Upper lobe of left lung (tissue), 6 donors: ENCODE results near the gene CNPY1. TPM values are rescaled to one million over a fixed set of nuclear protein-coding genes. Genes with fewer than 3 reads are reported as not detected.

ENCODE experiments used
- ATAC-seq, 2 donors: fragments of 200-7000 bp; cut with Tn5 transposase; one replicate each; pipeline ENCODE4 v1.9.1; 2022; ENCODE audit warnings: mild to moderate bottlenecking in 2 of 2, moderate library complexity in 2 of 2; ENCODE audit not compliant: low FRiP score in 2 of 2
- DNase-seq, 2 donors: peaks; one replicate each; pipeline ENCODE4 v3.0.0-alpha.2; 2019 to 2020
- H3K27ac ChIP-seq, 4 donors: fragments of 200-600 bp; sonication (generic); one replicate each; pipeline ENCODE4 v1.5.1; 2016 to 2019
- H3K27me3 ChIP-seq, 4 donors: fragments of 200-600 bp; sonication (generic); one replicate each; pipeline ENCODE4 v1.5.1; 2017 to 2019
- H3K36me3 ChIP-seq, 4 donors: fragments of 200-600 bp; sonication (generic); one replicate each; pipeline ENCODE4 v1.5.1; 2016 to 2019
- H3K4me1 ChIP-seq, 4 donors: fragments of 200-600 bp; sonication (generic); one replicate each; pipeline ENCODE4 v1.5.1; 2018 to 2019
- H3K4me3 ChIP-seq, 4 donors: fragments of 200-600 bp; sonication (generic); one replicate each; pipeline ENCODE4 v1.5.1; 2017 to 2019; ENCODE audit warnings: mild to moderate bottlenecking in 2 of 4, moderate library complexity in 1 of 4
- H3K9me3 ChIP-seq, 4 donors: fragments of 200-600 bp; sonication (generic); one replicate each; pipeline ENCODE4 v1.5.1; 2018 to 2019
- CTCF ChIP-seq, 6 experiments: fragments of 450-650 bp in 4 of 6; fragments of 200-600 bp in 2 of 6; sonication (generic) in 2 of 6; IDR thresholded peaks; one replicate each; pipeline ENCODE4 v1.5.1; 2016 to 2019; ENCODE audit warnings: antibody characterized with exemption in 6 of 6
- EP300 ChIP-seq, 4 donors: sonication (generic); formaldehyde crosslinking; IDR thresholded peaks; one replicate each; pipeline ENCODE4 v1.5.1; 2017; ENCODE audit warnings: antibody characterized with exemption in 4 of 4, control low read depth in 2 of 4
- POLR2A ChIP-seq, 4 donors: fragments of 450-650 bp; IDR thresholded peaks; one replicate each; pipeline ENCODE4 v1.5.1; 2016 to 2017; ENCODE audit warnings: antibody characterized with exemption in 4 of 4, mild to moderate bottlenecking in 2 of 4
- POLR2AphosphoS5 ChIP-seq, 2 donors: sonication (generic); formaldehyde crosslinking; IDR thresholded peaks; one replicate each; pipeline ENCODE4 v1.5.1; 2017; ENCODE audit warnings: antibody characterized with exemption in 2 of 2
- WGBS, 2 donors: methylation state at CpG; one replicate each; pipeline ENCODE4 v1.1.5; 2017 to 2018; 5-methylcytosine and 5-hydroxymethylcytosine counted together
- total RNA-seq, 6 donors: library from RNA; depleted of rRNA in 4 of 6; stranded (reverse); fragments of >200 nt in 4 of 6; gene quantifications; one replicate each; pipeline versions ENCODE4 v1.1.0 to v1.2.1, GENCODE V29; 2016 to 2021
- donor health status: DM: no; HTN: no; CAD: no; lungs with moderate emphysema.
- donor health status: DM: no; HTN: yes; CAD: no; lungs with severe emphysema.

CNPY1 gene
- total RNA-seq, 6 donors from 2014 or later = not detected

- 3 to 6% methylated on average over 40 to 51 of the region's 70 CpGs for WGBS, 2 donors
- peaks cover 0 to 83% (median 57%) of the 10 kb centered on the region in 4 donors for H3K27me3 ChIP-seq
These were observed 78.2 kb downstream of the CNPY1 start for GRCh38 chr7:155467846-155468784.

GRCh38 chr7:155466814-155467733 lies 79.3 kb downstream of the CNPY1 start:
- Histone ChIP-seq H3K9me3 (no peaks in the 10 kb centered on the region), H3K4me3 (peak overlapping the region in 1 of 4 donors; percentile 2), H3K4me1 (peaks cover 14 to 40% (median 24%) of the 10 kb centered on the region in 4 donors), H3K27ac (no peak overlapping the region), H3K27me3 (peaks cover 2 to 88% (median 58%) of the 10 kb centered on the region in 4 donors), H3K36me3 (no peaks in the 10 kb centered on the region)
- ATAC-seq = no peak
- TF ChIP-seq POLR2AphosphoS5 (IDR thresholded peaks at IDR 0.05) (no peak), EP300 (IDR thresholded peaks at IDR 0.05) (no peak), POLR2A (IDR thresholded peaks at IDR 0.05) (no peak), CTCF (IDR thresholded peaks at IDR 0.05) (peak in 1 of 6 experiments; percentile 18)
- DNase-seq = peak in 1 of 2 donors; percentile 84
- 6 to 12% methylated on average over 25 to 58 of the region's 78 CpGs for whole genome bisulfite sequencing, 2 donors

More at GRCh38 chr7:155467846-155468784, 78.2 kb downstream of the CNPY1 start:
- ATAC-seq (peak in 1 of 2 donors; percentile 28), DNase-seq (peak in 1 of 2 donors; percentile 80)
- TF ChIP-seq POLR2AphosphoS5 (IDR thresholded peaks at IDR 0.05) (no peak), EP300 (IDR thresholded peaks at IDR 0.05) (no peak), CTCF (IDR thresholded peaks at IDR 0.05) (no peak), POLR2A (IDR thresholded peaks at IDR 0.05) (no peak)
- peak overlapping the region in 1 of 4 donors; percentile 12 for H3K4me3 ChIP-seq
- peaks cover 14 to 45% (median 24%) of the 10 kb centered on the region in 4 donors for H3K4me1 ChIP-seq
- H3K27ac ChIP-seq = no peak overlapping the region
- H3K36me3 ChIP-seq = no peaks in the 10 kb centered on the region
- no peaks in the 10 kb centered on the region for H3K9me3 ChIP-seq

- no peak for TF ChIP-seq CTCF (IDR thresholded peaks at IDR 0.05)
- no peak for TF ChIP-seq POLR2A (IDR thresholded peaks at IDR 0.05)
- TF ChIP-seq POLR2AphosphoS5 (IDR thresholded peaks at IDR 0.05) = no peak
- no peak for TF ChIP-seq EP300 (IDR thresholded peaks at IDR 0.05)
- no peak overlapping the region for H3K27ac ChIP-seq
- peak overlapping the region in 1 of 4 donors; percentile 2 for H3K4me3 ChIP-seq
- no peaks in the 10 kb centered on the region for H3K9me3 ChIP-seq
- H3K36me3 ChIP-seq = no peaks in the 10 kb centered on the region
- ATAC-seq (no peak), DNase-seq (peak in 1 of 2 donors; percentile 81)
- H3K4me1 ChIP-seq = peaks cover 14 to 40% (median 24%) of the 10 kb centered on the region in 4 donors
- peaks cover 2 to 90% (median 57%) of the 10 kb centered on the region in 4 donors for H3K27me3 ChIP-seq
- WGBS, 2 donors = 9 to 12% methylated on average over 14 to 35 of the region's 42 CpGs
These were observed 80.1 kb downstream of the CNPY1 start for GRCh38 chr7:155466142-155466813.

GRCh38 chr7:155465761-155466141 lies 80.6 kb downstream of the CNPY1 start:
- H3K27ac ChIP-seq = no peak overlapping the region
- WGBS, 2 donors = 15 to 18% methylated on average over 9 of the region's 9 CpGs
- H3K27me3 ChIP-seq = peaks cover 2 to 90% (median 56%) of the 10 kb centered on the region in 4 donors
- H3K36me3 ChIP-seq = no peaks in the 10 kb centered on the region
- H3K4me1 ChIP-seq = peaks cover 14 to 40% (median 24%) of the 10 kb centered on the region in 4 donors
- TF ChIP-seq CTCF (IDR thresholded peaks at IDR 0.05) (no peak), POLR2AphosphoS5 (IDR thresholded peaks at IDR 0.05) (no peak), POLR2A (IDR thresholded peaks at IDR 0.05) (no peak), EP300 (IDR thresholded peaks at IDR 0.05) (no peak)
- no peak overlapping the region for H3K4me3 ChIP-seq
- no peak for DNase-seq
- no peaks in the 10 kb centered on the region for H3K9me3 ChIP-seq
- no peak for ATAC-seq
